GM12878 (cell line): ENCODE measurements around the gene RAB15.

Source experiments
- BACH1 ChIP-seq: fragments of 450-650 bp; IDR thresholded peaks from 2 replicates; pipeline ENCODE4 v1.6.1; 2017; ENCODE audit warnings: mild to moderate bottlenecking, borderline replicate concordance
- CREB1 ChIP-seq: IDR thresholded peaks from 2 replicates; pipeline ENCODE4 v1.6.1; 2012; ENCODE audit warnings: low read depth, mild to moderate bottlenecking, inconsistent platforms
- JUNB ChIP-seq: IDR thresholded peaks from 2 replicates; pipeline ENCODE4 v1.6.1; 2016; ENCODE audit warnings: antibody characterized with exemption, mild to moderate bottlenecking
- ZNF384 ChIP-seq: IDR thresholded peaks from 2 replicates; pipeline ENCODE4 v1.6.1; 2012; ENCODE audit warnings: low read depth, mild to moderate bottlenecking, low read length, improper control_type of control experiment, borderline replicate concordance
- TF ChIP-seq, protein P1 (sequence below), 3 experiments: IDR thresholded peaks in 2 of 3; conservative IDR thresholded peaks in 1 of 3; 2 replicates each; pipeline ENCODE4 v1.5.1; 2011; ENCODE audit warnings: low read depth in 3 of 3, low read length in 3 of 3, mild to moderate bottlenecking in 3 of 3, control low read depth in 2 of 3, moderate library complexity in 2 of 3, inconsistent platforms in 1 of 3, mixed read lengths in 1 of 3; ENCODE audit not compliant: control insufficient read depth in 2 of 3, insufficient read depth in 1 of 3; ENCODE audit errors: extremely low read depth in 1 of 3

DNA sequence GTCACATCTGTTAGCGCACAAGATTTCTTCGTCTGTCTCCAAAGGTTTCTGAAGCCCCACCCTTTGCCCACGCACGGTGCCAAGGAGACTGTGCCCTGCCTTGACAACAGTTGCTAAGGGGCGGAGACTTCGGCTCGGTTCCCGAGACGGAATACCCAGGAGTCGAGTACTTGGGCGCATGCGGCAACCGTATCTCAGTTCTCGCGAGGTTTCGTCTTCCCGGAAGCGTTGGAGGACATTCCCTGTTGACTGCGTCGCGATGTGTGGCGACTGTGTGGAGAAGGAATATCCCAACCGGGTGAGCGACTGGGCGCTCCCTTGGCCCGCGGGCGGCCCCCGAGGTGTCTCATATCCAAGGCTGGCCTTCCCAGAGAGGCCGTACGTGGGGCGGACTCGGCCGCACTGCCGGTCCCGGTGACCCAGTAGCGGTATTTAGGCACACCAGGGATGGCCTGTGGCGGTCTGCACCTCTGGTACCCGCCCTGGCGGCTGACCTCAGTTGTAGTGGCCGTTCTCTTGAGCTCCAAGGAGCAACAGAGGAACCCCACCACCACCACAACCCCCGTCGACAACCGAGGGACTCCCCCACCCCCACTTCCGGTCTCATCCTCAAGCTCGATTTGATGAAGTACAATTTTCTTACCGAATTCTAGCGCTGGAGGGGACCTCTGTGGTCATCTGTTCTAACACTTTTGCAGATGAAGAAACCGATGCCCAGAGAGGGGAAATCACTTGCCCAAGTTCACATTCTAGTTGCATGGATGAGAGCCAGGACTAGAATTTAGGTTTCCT lies 57.7 kb downstream of the RAB15 start, which contains the start of gene CHURC1:
- TF ChIP-seq BACH1 (peak; percentile 82), CREB1 (no peak), ZNF384 (no peak), JUNB (no peak; the same call in 1 of the 2 replicates)
- TF ChIP-seq, protein P1, sequence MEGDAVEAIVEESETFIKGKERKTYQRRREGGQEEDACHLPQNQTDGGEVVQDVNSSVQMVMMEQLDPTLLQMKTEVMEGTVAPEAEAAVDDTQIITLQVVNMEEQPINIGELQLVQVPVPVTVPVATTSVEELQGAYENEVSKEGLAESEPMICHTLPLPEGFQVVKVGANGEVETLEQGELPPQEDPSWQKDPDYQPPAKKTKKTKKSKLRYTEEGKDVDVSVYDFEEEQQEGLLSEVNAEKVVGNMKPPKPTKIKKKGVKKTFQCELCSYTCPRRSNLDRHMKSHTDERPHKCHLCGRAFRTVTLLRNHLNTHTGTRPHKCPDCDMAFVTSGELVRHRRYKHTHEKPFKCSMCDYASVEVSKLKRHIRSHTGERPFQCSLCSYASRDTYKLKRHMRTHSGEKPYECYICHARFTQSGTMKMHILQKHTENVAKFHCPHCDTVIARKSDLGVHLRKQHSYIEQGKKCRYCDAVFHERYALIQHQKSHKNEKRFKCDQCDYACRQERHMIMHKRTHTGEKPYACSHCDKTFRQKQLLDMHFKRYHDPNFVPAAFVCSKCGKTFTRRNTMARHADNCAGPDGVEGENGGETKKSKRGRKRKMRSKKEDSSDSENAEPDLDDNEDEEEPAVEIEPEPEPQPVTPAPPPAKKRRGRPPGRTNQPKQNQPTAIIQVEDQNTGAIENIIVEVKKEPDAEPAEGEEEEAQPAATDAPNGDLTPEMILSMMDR (IDR thresholded peaks at IDR 0.05 in 2 of 3, conservative IDR thresholded peaks at IDR 0.05 in 1 of 3; ENCODE audit: control insufficient read depth in 2 of 3, extremely low read depth in 1 of 3, insufficient read depth in 1 of 3, low read depth in 3 of 3, low read length in 3 of 3): no peak
